NCI-H1436 (cell line): ENCODE measurements around the gene MLLT10.

Experiments used
- DNase-seq: peaks from one replicate; lab custom pipeline; 2025; lab: John Stamatoyannopoulos, UW

The MLLT10 gene

DNA sequence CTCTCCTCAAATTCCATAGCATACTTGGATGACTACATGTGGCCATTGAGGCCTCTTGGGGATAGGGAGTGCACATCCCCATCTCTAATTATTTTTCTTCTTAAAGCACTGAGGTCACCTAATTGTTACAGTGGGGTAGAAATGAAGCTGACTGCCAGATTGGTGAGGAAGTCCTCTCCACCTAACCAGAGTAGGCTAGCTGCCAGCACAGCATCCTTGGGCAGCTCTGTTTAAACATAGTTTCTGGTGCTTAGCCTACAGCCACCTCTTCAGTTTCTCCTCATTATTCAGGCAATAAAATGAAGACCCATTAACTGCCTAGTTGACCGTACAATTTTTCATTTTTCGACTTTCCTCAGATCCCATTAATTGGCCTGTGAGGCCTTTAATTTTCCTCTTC is 104.6 kb downstream of the MLLT10 start:
- DNase-seq: no peak

DNA sequence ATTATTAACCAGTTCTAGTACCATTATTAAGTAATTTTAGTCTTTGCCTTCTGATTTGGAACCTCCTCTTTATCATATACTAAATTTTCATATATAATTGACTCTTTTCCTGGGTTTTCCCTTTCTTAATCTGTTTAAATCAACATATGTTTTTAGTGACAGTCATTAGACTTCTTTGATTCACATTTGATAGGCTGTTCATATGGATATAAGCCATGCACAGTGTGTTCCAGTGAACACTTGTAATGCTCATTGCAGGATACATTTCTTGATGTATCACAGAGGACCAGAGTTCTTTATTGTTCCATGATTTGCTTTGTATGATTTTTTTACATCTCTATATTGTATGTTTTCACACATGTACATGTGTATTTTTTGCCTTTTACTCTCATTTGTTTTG is 114.0 kb downstream of the MLLT10 start:
- no peak for DNase-seq

DNA sequence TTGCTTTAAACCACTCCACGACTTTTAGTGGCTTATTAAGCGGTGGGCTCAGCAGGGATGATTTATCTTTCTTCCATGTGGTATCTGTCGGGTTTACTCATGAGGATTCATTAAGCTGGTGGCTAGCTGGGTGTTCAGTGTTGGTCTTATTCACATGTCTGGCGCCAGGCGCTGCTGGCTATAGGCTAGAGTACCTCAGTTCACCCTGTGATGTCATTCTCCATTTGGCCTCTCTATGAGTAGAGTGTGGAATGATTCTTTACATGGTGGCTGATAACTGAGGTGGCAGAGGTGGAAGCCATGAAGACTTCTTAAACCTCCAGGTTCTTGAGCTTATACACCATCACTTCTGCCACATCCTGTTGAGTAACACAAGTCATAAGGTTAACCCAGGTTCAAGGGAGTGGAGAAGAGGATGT is 115.4 kb downstream of the MLLT10 start:
- no peak for DNase-seq

- no peak for DNase-seq
Measured at GRCh38 chr10:21650353-21650752, 116.3 kb downstream of the MLLT10 start.

DNA sequence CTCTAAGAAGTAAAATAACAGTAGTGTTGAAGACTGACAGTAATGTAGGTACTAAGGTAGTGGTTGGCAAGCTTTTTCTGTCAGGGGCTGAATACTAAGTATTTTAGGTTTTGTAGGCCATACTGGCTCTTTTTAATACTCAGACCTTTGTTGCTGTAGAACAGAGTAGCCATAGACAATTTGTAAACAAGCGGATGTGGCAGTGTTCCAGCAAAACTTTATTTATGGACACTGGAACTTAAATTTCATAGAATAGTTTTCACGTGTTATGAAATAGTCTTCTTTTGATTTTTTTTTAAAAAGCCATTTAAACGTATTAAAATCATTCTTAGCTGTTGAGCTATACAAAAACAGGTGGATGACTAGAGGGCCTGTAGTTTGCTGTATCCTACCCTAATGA is 121.2 kb downstream of the MLLT10 start:
- DNase-seq: no peak

- DNase-seq: no peak
Measured at GRCh38 chr10:21655687-21656086, 121.7 kb downstream of the MLLT10 start.

GRCh38 chr10:21661087-21661486 is 127.1 kb downstream of the MLLT10 start:
- no peak for DNase-seq

DNA sequence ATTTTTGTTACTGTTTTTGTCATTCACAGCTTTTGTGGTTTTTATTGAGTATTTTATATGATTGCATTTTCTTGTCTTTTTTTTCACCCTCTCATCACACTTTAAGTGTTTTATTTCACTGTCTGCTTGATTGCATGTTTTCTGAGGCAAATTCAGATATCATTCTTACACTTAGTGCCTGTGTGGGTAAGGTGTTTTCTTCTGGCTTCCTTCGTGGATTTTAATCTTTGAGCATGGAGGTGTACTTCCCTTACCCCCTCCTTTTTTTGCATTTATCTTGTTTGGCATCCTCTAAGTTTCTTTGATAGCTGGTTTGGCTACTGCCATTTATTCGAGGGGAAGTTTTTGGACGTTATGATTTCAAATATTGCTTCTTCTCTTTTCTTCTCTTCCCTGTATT is 127.9 kb downstream of the MLLT10 start:
- no peak for DNase-seq

DNA sequence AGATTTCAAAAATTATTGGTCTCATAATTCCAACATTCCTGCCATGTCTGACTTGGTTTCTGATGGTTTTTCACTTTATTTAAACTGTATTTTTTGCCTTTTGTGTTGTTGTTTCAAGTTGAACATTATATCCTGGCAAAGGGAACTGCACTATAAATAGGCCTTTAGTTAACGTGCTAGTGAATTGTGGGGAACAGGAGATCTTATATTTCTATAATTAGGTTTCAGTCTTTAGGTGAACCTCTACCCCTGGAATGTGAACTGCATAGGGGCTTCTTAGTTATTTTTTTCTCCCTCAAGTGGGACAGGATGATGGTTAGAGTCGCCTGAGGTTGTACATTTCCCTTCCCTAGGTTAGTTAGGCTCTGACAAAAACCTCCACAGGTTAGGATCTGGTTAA is 128.6 kb downstream of the MLLT10 start:
- no peak for DNase-seq

GRCh38 chr10:21668831-21669230 is 134.8 kb downstream of the MLLT10 start:
- DNase-seq: no peak

DNA sequence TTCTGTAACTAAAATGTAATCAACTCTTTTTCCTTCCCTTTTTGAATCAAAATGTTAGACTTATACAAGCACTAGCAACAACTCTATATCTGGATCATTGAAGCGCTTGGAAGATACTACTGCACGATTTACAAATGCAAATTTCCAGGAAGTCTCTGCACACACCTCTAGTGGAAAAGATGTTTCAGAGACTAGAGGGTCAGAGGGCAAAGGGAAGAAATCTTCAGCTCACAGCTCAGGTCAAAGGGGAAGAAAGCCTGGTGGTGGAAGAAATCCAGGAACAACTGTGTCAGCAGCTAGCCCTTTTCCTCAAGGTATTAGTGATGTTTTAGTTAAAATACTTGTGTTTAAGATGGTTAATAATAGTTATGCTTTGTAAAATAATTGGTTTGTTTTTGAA is 136.4 kb downstream of the MLLT10 start:
- no peak for DNase-seq

GRCh38 chr10:21673668-21674067 is 139.6 kb downstream of the MLLT10 start:
- DNase-seq: no peak

DNA sequence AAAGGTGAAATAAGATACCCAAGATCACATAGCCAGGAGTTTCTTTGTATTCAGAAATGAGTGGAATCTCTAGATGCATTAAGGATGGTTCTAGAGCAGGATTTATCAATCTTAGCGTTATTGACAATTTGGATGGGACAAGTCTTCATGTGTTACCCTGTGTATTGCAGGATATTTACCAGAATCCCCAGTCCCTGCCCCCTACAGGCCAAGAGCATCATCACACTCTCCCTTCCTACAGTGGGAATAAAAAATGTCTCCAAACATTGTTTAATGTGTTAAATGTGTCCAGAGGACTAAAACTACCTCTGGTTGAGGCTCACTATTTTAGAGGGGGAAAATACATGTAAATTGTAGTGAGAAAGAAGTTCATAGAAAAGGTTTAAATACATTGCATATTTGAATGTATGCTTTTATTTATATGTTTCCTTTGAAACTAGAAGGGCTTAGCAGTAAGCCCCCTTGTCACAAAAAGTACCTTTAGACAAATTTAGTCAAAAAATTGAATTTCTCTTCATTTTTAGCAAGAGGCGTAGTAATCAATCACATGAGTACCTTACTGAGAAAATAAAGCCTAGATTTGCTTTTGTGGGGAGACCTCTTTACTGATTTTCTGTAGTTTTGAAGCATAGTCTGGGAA is 141.2 kb downstream of the MLLT10 start:
- DNase-seq: peak; percentile 25

GRCh38 chr10:21677551-21677950 is 143.5 kb downstream of the MLLT10 start:
- DNase-seq: no peak

- DNase-seq: no peak
Measured at GRCh38 chr10:21681156-21681555, 147.1 kb downstream of the MLLT10 start.

- no peak for DNase-seq
Measured at GRCh38 chr10:21687266-21688008, 153.4 kb downstream of the MLLT10 start.

GRCh38 chr10:21688009-21688332 is 153.9 kb downstream of the MLLT10 start:
- no peak for DNase-seq

DNA sequence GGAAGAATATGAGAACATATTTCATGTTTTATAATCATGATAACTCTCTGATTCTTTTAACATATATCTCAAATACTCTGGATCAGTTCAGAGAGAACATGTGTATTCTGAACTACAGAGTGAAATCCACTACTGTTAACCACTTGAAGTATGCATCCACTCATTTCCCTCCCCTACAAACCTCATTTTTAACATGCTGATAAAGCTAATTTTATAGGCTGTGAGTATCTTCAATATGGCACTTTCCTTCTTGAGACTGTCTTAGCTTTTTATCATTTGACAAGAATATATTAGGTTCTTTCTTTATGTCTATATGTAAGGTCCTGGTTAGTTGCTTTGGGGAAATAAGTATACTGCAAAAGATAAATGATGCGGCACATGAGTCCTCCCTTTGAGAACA is 154.8 kb downstream of the MLLT10 start:
- DNase-seq: no peak

GRCh38 chr10:21689881-21690280 is 155.8 kb downstream of the MLLT10 start:
- DNase-seq: no peak

DNA sequence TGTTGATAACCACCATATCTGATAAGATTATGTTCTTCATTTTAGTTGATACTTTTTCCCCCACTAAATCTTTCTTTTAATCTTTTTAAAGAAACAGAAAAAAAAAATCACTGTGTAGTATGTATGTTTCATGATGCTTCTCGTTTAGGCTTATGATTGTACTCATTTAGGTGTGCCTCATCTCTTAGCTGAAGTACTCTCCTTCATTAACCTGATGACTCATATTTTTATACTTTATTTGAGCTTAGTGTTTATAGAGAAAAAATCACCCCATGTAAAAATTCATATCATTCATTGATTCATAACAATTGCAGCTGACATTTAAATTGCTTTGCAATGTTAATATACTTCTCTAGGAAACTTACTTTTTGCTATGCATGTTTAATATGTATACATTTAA is 158.9 kb downstream of the MLLT10 start:
- no peak for DNase-seq

DNA sequence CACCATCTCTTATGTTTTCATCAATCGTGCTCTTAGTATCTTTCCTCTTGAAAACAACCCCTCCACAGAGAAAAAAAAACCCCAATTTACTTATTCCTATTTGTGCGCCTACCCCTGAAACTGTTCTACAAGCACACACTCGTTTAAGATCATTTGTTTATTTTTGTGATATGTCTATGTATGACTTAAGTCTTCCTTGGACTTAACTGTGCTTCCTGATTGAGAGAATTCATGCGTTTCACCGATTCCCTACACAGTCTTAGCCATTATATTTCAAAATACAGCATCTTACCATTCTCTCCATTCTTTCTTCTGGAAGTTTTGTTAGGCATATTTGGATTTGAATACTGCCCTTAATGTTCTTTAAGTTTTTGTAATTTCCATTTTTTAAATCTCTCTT is 159.4 kb downstream of the MLLT10 start:
- DNase-seq: no peak

GRCh38 chr10:21694631-21695030 is 160.6 kb downstream of the MLLT10 start:
- DNase-seq: no peak

DNA sequence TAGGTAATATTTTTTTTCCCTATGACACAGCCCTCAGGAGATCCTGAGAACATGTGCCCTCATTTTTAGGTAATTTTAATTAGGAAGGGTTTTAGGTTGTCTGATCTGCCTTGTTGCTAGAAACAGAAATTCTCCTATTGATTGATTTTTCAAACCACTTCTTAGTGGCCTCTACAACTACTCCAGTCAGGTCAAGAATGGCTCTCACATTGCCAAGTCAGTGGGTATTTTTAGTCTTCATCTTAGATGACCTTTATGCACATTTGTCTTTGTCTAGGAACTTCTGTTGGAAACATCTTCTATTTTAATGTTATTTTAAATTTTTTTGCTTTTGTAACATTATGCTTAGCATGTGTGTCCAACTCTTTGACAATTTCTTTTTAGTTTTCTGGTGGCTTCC is 162.3 kb downstream of the MLLT10 start:
- no peak for DNase-seq

DNA sequence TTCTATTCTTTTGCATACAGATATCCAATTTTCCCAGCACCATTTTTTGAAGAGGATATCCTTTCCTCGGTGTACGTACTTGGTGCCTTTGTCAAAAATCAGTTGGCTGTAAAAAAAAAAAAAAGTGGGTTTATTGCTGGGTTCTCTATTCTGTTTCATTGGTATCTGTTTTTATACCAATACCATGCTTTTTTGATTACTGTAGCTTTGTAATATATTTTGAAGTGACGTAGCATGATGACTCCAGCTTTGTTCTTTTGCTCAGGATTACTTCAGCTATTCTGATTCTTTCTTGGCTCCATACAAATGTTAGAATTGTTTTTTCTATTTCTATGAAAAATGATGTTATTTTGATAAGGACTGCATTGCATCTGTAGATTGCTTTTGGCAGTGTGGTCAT is 165.5 kb downstream of the MLLT10 start:
- DNase-seq: no peak
